ENCODE results near the gene PPRC1.

Gene PPRC1

DNA sequence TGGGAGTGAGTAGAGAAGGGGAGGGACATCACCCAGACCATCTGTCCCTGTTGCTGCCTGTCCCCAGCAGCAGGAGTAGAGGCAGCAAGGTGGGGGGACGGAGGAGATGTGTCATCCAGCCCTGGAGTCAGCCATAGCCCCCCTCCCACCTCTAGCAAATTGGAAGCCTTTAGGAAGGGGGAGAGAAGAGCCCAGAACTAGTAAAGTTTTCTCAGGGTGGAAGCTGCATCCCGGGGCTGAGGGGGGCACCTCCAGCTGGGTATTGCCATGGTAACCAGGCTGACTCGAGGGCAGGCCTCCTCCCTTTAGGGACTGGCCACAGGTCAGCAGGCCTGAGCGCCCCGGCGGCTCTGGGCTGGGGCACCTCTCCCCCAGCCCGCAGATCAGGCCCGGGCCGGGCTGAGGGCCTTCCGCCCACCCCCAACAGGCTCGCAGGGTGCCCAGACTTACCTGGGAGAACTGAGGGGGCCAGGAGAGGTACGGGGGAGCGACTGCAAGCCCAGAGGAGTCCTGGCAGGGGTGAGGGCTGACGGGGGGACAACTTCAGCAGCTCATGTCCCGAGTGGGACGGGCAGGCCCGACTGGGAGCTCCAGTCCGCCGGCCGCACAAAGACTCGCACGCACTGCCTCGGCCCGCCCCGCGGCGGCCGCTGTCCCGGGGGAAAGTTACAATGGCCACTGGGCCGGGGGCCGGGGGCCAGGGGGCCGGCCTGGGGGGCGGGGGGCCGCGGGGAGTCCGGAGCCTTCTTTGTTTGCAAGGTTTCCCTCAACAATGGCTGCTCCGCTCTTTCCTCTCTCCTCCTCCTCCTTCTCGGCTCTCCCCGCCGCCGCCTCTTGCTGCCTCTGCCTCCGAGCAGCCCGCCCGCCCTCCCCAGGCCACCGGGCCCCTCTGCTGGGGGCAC lies 18.6 kb upstream of the PPRC1 start:
- Histone ChIP-seq H3K27ac (replicated peaks) (peak overlapping the region; percentile 88), H3K4me3 (replicated peaks; ENCODE audit: insufficient read depth, low read length) (peak overlapping the region; percentile 74), H3K27me3 (ENCODE audit: insufficient read depth, poor library complexity, severe bottlenecking) (no peaks in the 10 kb centered on the region)
- DNase-seq (ENCODE audit: low read depth in 1 of 2, low spot score in 1 of 2): no peak
- TF ChIP-seq, protein P1, sequence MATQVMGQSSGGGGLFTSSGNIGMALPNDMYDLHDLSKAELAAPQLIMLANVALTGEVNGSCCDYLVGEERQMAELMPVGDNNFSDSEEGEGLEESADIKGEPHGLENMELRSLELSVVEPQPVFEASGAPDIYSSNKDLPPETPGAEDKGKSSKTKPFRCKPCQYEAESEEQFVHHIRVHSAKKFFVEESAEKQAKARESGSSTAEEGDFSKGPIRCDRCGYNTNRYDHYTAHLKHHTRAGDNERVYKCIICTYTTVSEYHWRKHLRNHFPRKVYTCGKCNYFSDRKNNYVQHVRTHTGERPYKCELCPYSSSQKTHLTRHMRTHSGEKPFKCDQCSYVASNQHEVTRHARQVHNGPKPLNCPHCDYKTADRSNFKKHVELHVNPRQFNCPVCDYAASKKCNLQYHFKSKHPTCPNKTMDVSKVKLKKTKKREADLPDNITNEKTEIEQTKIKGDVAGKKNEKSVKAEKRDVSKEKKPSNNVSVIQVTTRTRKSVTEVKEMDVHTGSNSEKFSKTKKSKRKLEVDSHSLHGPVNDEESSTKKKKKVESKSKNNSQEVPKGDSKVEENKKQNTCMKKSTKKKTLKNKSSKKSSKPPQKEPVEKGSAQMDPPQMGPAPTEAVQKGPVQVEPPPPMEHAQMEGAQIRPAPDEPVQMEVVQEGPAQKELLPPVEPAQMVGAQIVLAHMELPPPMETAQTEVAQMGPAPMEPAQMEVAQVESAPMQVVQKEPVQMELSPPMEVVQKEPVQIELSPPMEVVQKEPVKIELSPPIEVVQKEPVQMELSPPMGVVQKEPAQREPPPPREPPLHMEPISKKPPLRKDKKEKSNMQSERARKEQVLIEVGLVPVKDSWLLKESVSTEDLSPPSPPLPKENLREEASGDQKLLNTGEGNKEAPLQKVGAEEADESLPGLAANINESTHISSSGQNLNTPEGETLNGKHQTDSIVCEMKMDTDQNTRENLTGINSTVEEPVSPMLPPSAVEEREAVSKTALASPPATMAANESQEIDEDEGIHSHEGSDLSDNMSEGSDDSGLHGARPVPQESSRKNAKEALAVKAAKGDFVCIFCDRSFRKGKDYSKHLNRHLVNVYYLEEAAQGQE (IDR thresholded peaks at IDR 0.05; ENCODE audit: insufficient replicate concordance, low read depth): no peak
- TF ChIP-seq GABPA (IDR thresholded peaks at IDR 0.05; ENCODE audit: low read depth): no peak
- TF ChIP-seq, protein P2, sequence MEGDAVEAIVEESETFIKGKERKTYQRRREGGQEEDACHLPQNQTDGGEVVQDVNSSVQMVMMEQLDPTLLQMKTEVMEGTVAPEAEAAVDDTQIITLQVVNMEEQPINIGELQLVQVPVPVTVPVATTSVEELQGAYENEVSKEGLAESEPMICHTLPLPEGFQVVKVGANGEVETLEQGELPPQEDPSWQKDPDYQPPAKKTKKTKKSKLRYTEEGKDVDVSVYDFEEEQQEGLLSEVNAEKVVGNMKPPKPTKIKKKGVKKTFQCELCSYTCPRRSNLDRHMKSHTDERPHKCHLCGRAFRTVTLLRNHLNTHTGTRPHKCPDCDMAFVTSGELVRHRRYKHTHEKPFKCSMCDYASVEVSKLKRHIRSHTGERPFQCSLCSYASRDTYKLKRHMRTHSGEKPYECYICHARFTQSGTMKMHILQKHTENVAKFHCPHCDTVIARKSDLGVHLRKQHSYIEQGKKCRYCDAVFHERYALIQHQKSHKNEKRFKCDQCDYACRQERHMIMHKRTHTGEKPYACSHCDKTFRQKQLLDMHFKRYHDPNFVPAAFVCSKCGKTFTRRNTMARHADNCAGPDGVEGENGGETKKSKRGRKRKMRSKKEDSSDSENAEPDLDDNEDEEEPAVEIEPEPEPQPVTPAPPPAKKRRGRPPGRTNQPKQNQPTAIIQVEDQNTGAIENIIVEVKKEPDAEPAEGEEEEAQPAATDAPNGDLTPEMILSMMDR (IDR thresholded peaks at IDR 0.05; ENCODE audit: insufficient read depth, low read length): no peak

DNA sequence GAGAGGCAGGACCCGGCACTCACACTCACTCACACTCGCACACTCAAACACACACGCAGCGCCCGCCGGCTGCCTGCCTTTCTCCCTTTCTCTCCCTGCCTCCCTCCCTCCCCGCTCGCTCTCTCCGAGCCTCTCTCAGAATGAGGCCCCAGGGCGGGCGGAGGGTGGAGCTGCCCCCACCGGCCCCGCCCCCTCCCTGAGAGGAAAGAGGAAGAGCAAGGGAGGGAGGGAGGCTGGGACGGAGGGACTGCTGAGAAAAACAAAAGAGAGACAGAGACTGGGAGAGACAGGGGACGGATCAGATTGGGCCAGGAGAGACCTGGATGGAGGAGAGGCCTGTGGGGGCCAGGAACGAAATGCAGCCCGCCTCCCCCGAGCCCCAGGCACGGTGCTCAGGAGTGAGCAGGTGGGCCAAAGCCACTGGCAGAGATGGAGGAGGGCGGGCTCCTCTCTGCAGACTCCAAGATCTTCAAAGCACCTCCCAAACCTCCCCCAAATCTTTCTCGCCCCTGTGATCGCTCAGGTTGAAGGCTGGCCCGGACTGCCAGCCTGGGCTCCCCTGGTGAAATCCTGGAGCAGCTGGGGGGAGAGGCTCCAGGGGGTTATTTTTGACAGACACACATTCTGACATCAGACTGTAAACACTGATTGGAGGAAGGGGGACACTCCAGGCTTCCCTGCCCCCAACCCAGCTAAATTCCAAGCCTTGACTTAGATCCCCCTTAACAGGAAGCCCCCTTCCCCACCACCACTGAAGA lies 17.8 kb upstream of the PPRC1 start:
- H3K27ac ChIP-seq (replicated peaks): peak overlapping the region; percentile 88
- peak overlapping the region; percentile 74 for H3K4me3 ChIP-seq (replicated peaks; ENCODE audit: insufficient read depth, low read length)
- H3K27me3 ChIP-seq (ENCODE audit: insufficient read depth, poor library complexity, severe bottlenecking): no peaks in the 10 kb centered on the region
- DNase-seq (ENCODE audit: low read depth in 1 of 2, low spot score in 1 of 2): peak; percentile 78 to 92
- peak; percentile 76 for TF ChIP-seq POLR2AphosphoS5 (IDR thresholded peaks at IDR 0.05; ENCODE audit: low read depth)
- TF ChIP-seq, protein P1 (IDR thresholded peaks at IDR 0.05; ENCODE audit: insufficient replicate concordance, low read depth): no peak
- peak; percentile 97 for TF ChIP-seq SPI1 (IDR thresholded peaks at IDR 0.05; ENCODE audit: borderline replicate concordance, low read depth)

DNA sequence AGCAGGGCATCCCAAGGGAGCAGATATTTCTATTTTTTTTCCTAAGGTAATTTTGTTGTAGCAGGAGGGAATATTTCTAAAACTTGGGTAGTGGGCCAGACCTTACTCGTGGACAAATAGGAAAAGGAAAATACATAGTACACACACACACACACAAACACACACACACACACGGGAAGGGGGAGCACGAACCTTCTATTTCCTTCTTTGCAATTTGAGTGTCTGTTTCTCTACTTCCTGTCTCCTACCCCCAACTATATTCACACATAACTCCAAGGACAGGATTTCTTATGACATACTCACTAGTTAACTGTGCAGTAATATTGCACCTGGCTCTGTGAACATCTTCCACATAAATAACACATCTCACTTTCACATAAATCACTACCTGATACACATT lies 17.1 kb upstream of the PPRC1 start:
- peak in 1 of 2 experiments; percentile 69 for DNase-seq (ENCODE audit: low read depth in 1 of 2, low spot score in 1 of 2)
- Histone ChIP-seq H3K27me3 (ENCODE audit: insufficient read depth, poor library complexity, severe bottlenecking) (no peaks in the 10 kb centered on the region), H3K4me3 (replicated peaks; ENCODE audit: insufficient read depth, low read length) (peak overlapping the region; percentile 74), H3K27ac (replicated peaks) (peak overlapping the region; percentile 88)
- TF ChIP-seq, protein P1 (IDR thresholded peaks at IDR 0.05; ENCODE audit: insufficient replicate concordance, low read depth): no peak
- peak; percentile 39; the same call in 1 of the 2 replicates for TF ChIP-seq SPI1 (IDR thresholded peaks at IDR 0.05; ENCODE audit: borderline replicate concordance, low read depth)

DNA sequence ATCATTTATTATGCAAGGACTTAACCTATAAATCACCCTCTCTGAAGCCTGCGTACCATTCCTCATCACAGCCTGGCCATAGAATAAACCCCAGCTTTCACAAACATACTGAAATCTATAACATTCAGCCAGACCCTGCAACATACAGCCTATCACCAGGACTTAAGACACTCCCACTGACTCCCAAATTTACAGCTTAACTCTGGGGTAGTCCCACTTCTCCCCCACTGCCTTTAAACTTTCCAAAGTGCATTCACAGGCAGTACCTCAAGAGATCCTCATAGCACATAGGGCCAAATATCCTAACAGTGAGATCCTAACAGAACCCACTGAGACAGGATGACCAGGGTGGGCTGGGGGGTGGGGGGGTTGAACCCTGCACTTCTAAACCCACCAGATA lies 16.2 kb upstream of the PPRC1 start:
- H3K4me3 ChIP-seq (replicated peaks; ENCODE audit: insufficient read depth, low read length): no peak overlapping the region
- no peaks in the 10 kb centered on the region for H3K27me3 ChIP-seq (ENCODE audit: insufficient read depth, poor library complexity, severe bottlenecking)
- TF ChIP-seq, protein P2 (IDR thresholded peaks at IDR 0.05; ENCODE audit: insufficient read depth, low read length): no peak
- TF ChIP-seq, protein P1 (IDR thresholded peaks at IDR 0.05; ENCODE audit: insufficient replicate concordance, low read depth): no peak
- no peak for TF ChIP-seq GABPA (IDR thresholded peaks at IDR 0.05; ENCODE audit: low read depth)
- TF ChIP-seq POLR2AphosphoS5 (IDR thresholded peaks at IDR 0.05; ENCODE audit: low read depth): no peak
- no peak for TF ChIP-seq SPI1 (IDR thresholded peaks at IDR 0.05; ENCODE audit: borderline replicate concordance, low read depth)
- DNase-seq (ENCODE audit: low read depth in 1 of 2, low spot score in 1 of 2): no peak
- peak overlapping the region; percentile 88 for H3K27ac ChIP-seq (replicated peaks)
